ENCODE measurements around the gene DCUN1D5.

DNA sequence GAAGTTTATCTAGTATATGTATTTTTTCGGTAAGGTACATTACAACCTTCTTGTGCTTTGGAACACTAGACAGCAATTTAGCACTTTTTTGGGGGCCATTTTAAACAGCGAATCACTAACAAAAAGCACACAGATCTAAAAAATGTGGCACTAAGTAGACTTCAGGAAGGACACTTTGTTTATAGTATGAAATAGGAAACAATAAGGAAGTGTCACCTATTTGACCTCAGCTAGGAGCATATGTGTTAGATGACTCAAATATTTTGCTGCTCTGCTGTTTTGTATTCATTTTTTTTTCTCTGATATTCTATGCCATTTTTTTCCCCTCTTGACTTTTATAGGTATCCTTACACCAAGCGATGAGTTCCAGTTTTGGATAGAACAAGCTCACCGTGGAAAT is 22.9 kb upstream of the DCUN1D5 start:
- TF ChIP-seq POLR2AphosphoS5 (IDR thresholded peaks at IDR 0.05), result no peak
- TF ChIP-seq, protein P1, sequence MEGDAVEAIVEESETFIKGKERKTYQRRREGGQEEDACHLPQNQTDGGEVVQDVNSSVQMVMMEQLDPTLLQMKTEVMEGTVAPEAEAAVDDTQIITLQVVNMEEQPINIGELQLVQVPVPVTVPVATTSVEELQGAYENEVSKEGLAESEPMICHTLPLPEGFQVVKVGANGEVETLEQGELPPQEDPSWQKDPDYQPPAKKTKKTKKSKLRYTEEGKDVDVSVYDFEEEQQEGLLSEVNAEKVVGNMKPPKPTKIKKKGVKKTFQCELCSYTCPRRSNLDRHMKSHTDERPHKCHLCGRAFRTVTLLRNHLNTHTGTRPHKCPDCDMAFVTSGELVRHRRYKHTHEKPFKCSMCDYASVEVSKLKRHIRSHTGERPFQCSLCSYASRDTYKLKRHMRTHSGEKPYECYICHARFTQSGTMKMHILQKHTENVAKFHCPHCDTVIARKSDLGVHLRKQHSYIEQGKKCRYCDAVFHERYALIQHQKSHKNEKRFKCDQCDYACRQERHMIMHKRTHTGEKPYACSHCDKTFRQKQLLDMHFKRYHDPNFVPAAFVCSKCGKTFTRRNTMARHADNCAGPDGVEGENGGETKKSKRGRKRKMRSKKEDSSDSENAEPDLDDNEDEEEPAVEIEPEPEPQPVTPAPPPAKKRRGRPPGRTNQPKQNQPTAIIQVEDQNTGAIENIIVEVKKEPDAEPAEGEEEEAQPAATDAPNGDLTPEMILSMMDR (IDR thresholded peaks at IDR 0.05), result no peak

All from breast epithelium (tissue), 3 donors.